ENCODE data around the gene HIPK2.

Gene HIPK2

GRCh38 chr7:139732471-139733167 lies 45.2 kb downstream of the HIPK2 start:
- TF ChIP-seq CTCF (IDR thresholded peaks at IDR 0.05; ENCODE audit: insufficient read depth, missing control alignments): no peak
- DNase-seq (ENCODE audit: insufficient read length, low spot score) (no peak), FAIRE-seq (no peak)

DNA sequence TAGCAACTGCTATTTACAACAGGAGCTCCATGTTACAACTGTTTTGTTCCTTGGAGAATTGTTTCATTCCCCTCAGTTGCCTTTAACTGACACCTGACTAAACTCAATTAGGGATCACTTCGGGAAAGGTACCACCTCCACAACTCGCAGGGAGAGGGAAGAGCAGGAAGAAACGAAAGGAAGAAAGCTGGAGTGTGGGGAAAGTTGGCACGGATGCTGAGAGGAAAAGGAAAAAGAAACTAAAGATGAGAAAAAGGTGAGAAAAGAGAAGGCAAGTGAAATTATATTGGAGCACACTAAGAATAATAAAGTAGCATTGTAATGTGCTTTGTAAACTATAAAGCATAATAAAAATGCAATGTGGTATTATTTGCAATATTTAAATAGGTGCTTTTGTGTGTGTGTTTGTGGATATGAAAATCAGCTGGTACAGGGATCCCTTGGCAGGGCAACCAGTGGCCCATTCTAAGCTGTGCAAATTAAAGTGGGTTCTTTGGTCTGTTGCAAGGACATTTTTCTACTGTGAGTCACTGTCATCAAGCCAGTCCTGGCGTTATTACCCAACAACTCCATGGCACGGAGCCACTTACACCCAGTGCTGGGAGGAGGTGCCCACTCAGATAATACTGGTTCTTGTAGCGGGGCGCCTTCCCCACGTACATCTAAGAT lies 45.9 kb downstream of the HIPK2 start:
- FAIRE-seq (no peak), DNase-seq (ENCODE audit: insufficient read length, low spot score) (no peak)
- TF ChIP-seq CTCF (IDR thresholded peaks at IDR 0.05; ENCODE audit: insufficient read depth, missing control alignments): no peak

DNA sequence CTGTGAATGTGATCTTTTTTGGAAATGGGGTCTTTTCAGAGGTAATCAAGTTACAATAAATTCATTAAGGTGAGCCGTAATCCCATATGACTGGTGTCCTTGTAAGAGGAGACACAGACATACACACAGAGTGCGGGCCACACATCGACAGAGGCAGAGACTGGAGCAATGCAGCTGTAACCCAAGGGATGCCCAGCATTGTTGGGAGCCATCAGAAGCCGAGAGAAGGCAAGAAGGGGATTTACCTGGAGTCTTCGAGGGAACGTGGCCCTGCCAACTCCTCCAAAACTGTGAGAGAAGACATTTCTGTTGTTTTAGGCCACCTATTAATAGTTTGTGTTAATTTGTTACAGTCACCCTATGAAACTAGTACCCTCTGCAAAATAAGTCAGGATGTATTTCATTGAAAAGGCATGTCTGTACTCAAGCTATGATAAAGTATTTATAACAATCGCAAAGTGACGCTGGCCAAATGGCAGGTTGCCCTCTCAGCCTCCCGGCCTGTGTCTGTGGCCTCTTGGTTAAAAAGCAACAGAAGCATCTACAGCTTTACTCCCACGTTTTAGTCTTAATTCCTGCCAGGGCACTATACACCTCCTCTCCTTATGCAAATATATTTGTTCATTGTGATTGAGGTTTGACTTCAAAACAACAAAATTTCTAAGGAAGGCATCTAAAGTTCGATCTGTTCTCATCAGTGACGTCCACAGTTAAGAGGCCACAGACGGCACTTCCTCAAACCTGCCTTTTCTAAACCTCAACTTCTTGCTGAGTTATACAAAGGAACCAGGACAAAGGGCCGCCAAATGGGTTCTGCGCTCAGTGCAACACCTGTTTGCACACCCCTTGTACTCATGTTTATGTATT lies 46.8 kb downstream of the HIPK2 start:
- no peak for DNase-seq (ENCODE audit: insufficient read length, low spot score)
- no peak for TF ChIP-seq CTCF (IDR thresholded peaks at IDR 0.05; ENCODE audit: insufficient read depth, missing control alignments)
- no peak for FAIRE-seq

DNA sequence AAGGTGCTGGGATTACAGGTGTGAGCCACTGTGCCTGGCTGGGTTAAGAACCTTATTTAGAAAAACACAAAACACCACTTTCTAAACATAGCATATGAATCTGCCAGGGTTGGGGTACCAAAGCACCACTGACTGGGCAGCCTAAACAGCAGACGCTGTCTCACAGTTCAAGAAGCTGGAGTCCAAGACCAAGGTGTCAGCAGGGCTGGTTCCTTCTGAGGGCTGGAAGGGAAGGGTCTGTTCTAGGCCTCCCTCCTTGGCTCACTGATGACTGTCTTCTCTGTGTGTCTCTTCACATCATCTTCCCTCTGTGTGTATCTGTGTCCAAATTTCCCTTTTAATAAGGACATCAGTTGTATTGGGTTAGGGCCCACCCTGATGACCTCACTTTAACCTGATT lies 49.6 kb downstream of the HIPK2 start:
- FAIRE-seq (no peak), DNase-seq (ENCODE audit: insufficient read length, low spot score) (no peak)
- TF ChIP-seq CTCF (IDR thresholded peaks at IDR 0.05; ENCODE audit: insufficient read depth, missing control alignments): no peak

DNA sequence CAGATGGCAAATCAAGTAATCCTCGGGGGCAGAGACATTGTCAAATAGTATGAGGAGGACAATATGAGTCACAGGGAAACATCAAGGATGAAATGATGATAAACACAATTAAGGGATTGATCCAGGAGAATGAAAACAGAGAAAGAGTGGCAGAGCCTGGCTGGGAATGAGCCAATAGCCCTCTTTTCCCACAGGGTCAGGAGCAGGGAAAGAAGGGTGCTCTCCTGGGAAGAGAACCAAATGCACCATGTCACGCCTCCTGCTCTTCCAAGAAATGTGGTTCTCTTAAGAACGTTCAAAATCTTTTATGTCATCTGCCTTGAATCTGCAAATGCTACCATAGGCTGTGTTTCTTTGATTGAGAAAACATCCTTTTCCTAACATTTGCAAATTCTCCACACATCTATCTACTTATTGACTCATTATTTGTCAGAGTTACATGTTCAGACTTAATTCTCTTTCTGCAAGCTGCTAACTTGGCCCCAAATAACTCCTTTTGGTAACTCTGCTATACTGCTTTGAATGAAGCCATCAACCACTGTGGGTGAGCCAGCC lies 50.6 kb downstream of the HIPK2 start:
- DNase-seq (ENCODE audit: insufficient read length, low spot score) (no peak), FAIRE-seq (peak; percentile 53)
- TF ChIP-seq CTCF (IDR thresholded peaks at IDR 0.05; ENCODE audit: insufficient read depth, missing control alignments): no peak

GRCh38 chr7:139726485-139726869 lies 51.3 kb downstream of the HIPK2 start:
- DNase-seq (ENCODE audit: insufficient read length, low spot score) (no peak), FAIRE-seq (no peak)
- no peak for TF ChIP-seq CTCF (IDR thresholded peaks at IDR 0.05; ENCODE audit: insufficient read depth, missing control alignments)

All from D721Med (cell line).